HepG2 (cell line): Measurements from ENCODE around the gene CTSA. TPM values are rescaled to one million over a fixed set of nuclear protein-coding genes. Genes with fewer than 3 reads are reported as not detected.

Experiments used
- ERF ChIP-seq: IDR thresholded peaks from 2 replicates; pipeline ENCODE4 v1.6.1; 2018; ENCODE audit warnings: missing biosample characterization, missing genetic modification reagents
- HMG20B ChIP-seq: conservative IDR thresholded peaks from 2 replicates; pipeline ENCODE4 v1.6.1; 2016; ENCODE audit warnings: missing genetic modification reagents, missing compliant biosample characterization
- ISX ChIP-seq: sonication (generic); formaldehyde crosslinking; conservative IDR thresholded peaks from 2 replicates; pipeline ENCODE4 v1.5.0; 2020; ENCODE audit warnings: missing genetic modification reagents
- MAFF ChIP-seq: IDR thresholded peaks from 2 replicates; pipeline ENCODE4 v1.6.1; 2011; ENCODE audit warnings: low read depth, low read length, improper control_type of control experiment
- MED1 ChIP-seq: sonication (generic); formaldehyde crosslinking; IDR thresholded peaks from 2 replicates; pipeline ENCODE4 v1.4.0; 2020; ENCODE audit warnings: missing genetic modification reagents
- NFE2L2 ChIP-seq: fragments of 150-350 bp; IDR thresholded peaks from 2 replicates; pipeline ENCODE4 v1.6.1; 2014; ENCODE audit warnings: low read length
- NFIB ChIP-seq: sonication (generic); formaldehyde crosslinking; IDR thresholded peaks from 2 replicates; pipeline ENCODE4 v1.9.0; 2021; ENCODE audit warnings: missing genetic modification reagents, mild to moderate bottlenecking, borderline replicate concordance
- POLR2AphosphoS2 ChIP-seq: IDR thresholded peaks from 2 replicates; pipeline ENCODE4 v1.6.1; 2011; ENCODE audit warnings: low read depth, low read length, improper control_type of control experiment
- RARG ChIP-seq: sonication (generic); formaldehyde crosslinking; IDR thresholded peaks from 2 replicates; pipeline ENCODE4 v1.4.0; 2020; ENCODE audit warnings: low read depth, mild to moderate bottlenecking, missing genetic modification reagents
- SCMH1 ChIP-seq: sonication (generic); formaldehyde crosslinking; IDR thresholded peaks from 2 replicates; pipeline ENCODE4 v1.9.0; 2021; ENCODE audit warnings: missing genetic modification reagents, mild to moderate bottlenecking, borderline replicate concordance
- ZKSCAN5 ChIP-seq: sonication (generic); formaldehyde crosslinking; IDR thresholded peaks from 2 replicates; pipeline ENCODE4 v1.5.1; 2020; ENCODE audit warnings: mild to moderate bottlenecking, missing genetic modification reagents
- ZNF17 ChIP-seq: sonication (generic); formaldehyde crosslinking; IDR thresholded peaks from 2 replicates; pipeline ENCODE4 v1.5.0; 2020; ENCODE audit warnings: mild to moderate bottlenecking, missing genetic modification reagents
- ZNF724P ChIP-seq: sonication (generic); formaldehyde crosslinking; IDR thresholded peaks from 2 replicates; pipeline ENCODE4 v1.8.0; 2022; ENCODE audit warnings: missing genetic modification reagents, borderline replicate concordance
- ZNF781 ChIP-seq: sonication (generic); formaldehyde crosslinking; IDR thresholded peaks from 2 replicates; pipeline ENCODE4 v1.5.1; 2020; ENCODE audit warnings: borderline replicate concordance, mild to moderate bottlenecking, missing genetic modification reagents; ENCODE audit errors: not compliant biosample characterization
- polyA plus RNA-seq, 8 experiments: library from polyadenylated mRNA; depleted of rRNA in 3 of 8; stranded (reverse) in 7 of 8; unstranded in 1 of 8; fragments of >200 nt; fragmentation: Illumina TruSeq in 4 of 8; extraction: Trizol in 4 of 8; gene quantifications; 2 replicates each; pipeline versions ENCODE4 v1.2.1 to v1.2.3, GENCODE V29; 2011 to 2016; ENCODE audit warnings: low read depth in 4 of 8, missing spikeins in 1 of 8, mixed read lengths in 1 of 8; ENCODE audit not compliant: insufficient read depth in 1 of 8
- total RNA-seq, 5 experiments: library from RNA; depleted of rRNA; stranded (reverse); fragments of >200 nt; fragmentation: Illumina TruSeq; extraction: Trizol; gene quantifications; 2 replicates each; pipeline ENCODE4 v1.2.3, GENCODE V29; 2016; ENCODE audit warnings: low read depth in 1 of 5
- TF ChIP-seq, protein P1 (sequence below): sonication (generic); formaldehyde crosslinking; IDR thresholded peaks from 2 replicates; pipeline ENCODE4 v1.8.0; 2022; ENCODE audit warnings: mild to moderate bottlenecking, missing genetic modification reagents, moderate library complexity
- TF ChIP-seq, protein P2 (sequence below): IDR thresholded peaks from 2 replicates; pipeline ENCODE4 v1.6.1; 2016; ENCODE audit warnings: low read depth, missing genetic modification reagents, missing compliant biosample characterization
- TF ChIP-seq, protein P3 (sequence below): sonication (generic); formaldehyde crosslinking; IDR thresholded peaks from 2 replicates; pipeline ENCODE4 v1.4.0; 2020; ENCODE audit warnings: missing genetic modification reagents

The CTSA gene
- total and polyA plus RNA-seq, 2 of the 13 experiments (the other 11 are each of a cell fraction or from before 2014, with no cell fraction given), result 202 to 231 TPM

DNA sequence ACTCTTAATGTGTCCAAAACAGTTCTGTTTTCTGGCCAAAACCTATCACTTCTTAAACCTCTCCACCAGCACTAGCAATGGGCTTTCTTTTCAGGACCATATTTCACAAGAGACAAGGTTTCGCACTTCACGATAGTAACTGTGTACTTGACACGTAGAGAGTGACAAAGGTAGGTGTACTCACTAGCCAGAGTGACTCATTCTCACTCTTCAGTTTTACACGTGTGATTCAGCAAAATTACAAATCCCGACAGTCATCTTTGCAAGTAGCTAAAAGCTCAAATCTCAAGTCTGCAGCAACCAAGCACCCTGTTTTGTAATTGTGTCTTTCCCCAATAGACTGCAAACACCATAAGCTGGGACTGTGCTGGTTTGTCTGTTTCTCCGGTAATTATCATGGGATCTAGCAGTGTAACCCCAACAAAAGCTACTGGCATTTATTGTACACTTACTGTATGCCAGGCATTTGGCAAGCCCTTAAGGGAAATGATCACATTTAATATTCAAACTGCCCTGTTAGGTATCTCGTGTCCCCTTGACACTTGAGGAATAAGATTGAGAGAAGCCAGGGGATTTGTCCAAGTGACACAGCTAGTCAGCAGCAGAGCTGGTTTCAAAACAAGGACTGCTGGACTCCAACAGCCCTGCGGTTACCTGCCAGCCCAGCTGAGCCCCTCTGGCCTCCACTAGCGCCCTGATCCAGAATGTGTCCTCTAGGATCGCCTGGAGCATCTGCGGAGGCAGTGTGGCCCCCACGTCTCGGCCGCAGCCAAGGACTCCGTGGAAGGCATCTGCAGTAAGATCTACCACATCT is 53.2 kb downstream of the CTSA start (continued):
- TF ChIP-seq ISX (CRISPR knock-in tag) (0 out of 2 replicates have a peak, but pooled peaks have one; percentile 40), MED1 (CRISPR knock-in tag) (no peak), SCMH1 (no peak), ZNF17 (no peak), ZKSCAN5 (CRISPR knock-in tag) (no peak), NFIB (no peak), NFE2L2 (peak; percentile 56), ZNF724P (CRISPR knock-in tag) (no peak), ZNF781 (no peak), MAFF (peak; percentile 15; the same call in 1 of the 2 replicates), ERF (no peak), POLR2AphosphoS2 (0 out of 2 replicates have a peak, but pooled peaks have one; percentile 48), RARG (CRISPR knock-in tag) (no peak), HMG20B (CRISPR knock-in tag) (no peak)
- TF ChIP-seq, protein P1, sequence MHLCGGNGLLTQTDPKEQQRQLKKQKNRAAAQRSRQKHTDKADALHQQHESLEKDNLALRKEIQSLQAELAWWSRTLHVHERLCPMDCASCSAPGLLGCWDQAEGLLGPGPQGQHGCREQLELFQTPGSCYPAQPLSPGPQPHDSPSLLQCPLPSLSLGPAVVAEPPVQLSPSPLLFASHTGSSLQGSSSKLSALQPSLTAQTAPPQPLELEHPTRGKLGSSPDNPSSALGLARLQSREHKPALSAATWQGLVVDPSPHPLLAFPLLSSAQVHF (CRISPR knock-in tag), result no peak
- TF ChIP-seq, protein P2, sequence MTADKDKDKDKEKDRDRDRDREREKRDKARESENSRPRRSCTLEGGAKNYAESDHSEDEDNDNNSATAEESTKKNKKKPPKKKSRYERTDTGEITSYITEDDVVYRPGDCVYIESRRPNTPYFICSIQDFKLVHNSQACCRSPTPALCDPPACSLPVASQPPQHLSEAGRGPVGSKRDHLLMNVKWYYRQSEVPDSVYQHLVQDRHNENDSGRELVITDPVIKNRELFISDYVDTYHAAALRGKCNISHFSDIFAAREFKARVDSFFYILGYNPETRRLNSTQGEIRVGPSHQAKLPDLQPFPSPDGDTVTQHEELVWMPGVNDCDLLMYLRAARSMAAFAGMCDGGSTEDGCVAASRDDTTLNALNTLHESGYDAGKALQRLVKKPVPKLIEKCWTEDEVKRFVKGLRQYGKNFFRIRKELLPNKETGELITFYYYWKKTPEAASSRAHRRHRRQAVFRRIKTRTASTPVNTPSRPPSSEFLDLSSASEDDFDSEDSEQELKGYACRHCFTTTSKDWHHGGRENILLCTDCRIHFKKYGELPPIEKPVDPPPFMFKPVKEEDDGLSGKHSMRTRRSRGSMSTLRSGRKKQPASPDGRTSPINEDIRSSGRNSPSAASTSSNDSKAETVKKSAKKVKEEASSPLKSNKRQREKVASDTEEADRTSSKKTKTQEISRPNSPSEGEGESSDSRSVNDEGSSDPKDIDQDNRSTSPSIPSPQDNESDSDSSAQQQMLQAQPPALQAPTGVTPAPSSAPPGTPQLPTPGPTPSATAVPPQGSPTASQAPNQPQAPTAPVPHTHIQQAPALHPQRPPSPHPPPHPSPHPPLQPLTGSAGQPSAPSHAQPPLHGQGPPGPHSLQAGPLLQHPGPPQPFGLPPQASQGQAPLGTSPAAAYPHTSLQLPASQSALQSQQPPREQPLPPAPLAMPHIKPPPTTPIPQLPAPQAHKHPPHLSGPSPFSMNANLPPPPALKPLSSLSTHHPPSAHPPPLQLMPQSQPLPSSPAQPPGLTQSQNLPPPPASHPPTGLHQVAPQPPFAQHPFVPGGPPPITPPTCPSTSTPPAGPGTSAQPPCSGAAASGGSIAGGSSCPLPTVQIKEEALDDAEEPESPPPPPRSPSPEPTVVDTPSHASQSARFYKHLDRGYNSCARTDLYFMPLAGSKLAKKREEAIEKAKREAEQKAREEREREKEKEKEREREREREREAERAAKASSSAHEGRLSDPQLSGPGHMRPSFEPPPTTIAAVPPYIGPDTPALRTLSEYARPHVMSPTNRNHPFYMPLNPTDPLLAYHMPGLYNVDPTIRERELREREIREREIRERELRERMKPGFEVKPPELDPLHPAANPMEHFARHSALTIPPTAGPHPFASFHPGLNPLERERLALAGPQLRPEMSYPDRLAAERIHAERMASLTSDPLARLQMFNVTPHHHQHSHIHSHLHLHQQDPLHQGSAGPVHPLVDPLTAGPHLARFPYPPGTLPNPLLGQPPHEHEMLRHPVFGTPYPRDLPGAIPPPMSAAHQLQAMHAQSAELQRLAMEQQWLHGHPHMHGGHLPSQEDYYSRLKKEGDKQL, result no peak
- TF ChIP-seq, protein P3, sequence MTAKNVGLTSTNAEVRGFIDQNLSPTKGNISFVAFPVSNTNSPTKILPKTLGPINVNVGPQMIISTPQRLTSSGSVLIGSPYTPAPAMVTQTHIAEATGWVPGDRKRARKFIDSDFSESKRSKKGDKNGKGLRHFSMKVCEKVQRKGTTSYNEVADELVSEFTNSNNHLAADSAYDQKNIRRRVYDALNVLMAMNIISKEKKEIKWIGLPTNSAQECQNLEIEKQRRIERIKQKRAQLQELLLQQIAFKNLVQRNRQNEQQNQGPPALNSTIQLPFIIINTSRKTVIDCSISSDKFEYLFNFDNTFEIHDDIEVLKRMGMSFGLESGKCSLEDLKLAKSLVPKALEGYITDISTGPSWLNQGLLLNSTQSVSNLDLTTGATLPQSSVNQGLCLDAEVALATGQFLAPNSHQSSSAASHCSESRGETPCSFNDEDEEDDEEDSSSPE, result no peak
